Stimulated activated CD4-positive, alpha-beta T cell treated with anti-CD3 and anti-CD28 coated beads, Interleukin-1b, Interleukin-23, amount 100 ng/mL, for 1 hour (primary cell): Measurements from ENCODE around the gene OMD.
"Not testable (repeated sequence)": the region's sequence is repeated elsewhere in the genome, so short reads cannot be mapped to it uniquely, and the experiment has no call there.

Experiments
- DNase-seq, 2 donors: peaks; one replicate each; pipeline ENCODE4 v3.0.0-alpha.2; 2020; ENCODE audit warnings: low read depth in 2 of 2

The OMD gene

GRCh38 chr9:92411157-92411556 lies 13.1 kb downstream of the OMD start:
- not testable (repeated sequence) for DNase-seq

GRCh38 chr9:92408747-92409478 lies 15.4 kb downstream of the OMD start:
- DNase-seq: no peak

- DNase-seq: no peak
Observed at GRCh38 chr9:92407818-92408217, 16.5 kb downstream of the OMD start.

GRCh38 chr9:92406477-92406876 lies 17.8 kb downstream of the OMD start:
- DNase-seq: no peak

GRCh38 chr9:92405818-92406217 lies 18.5 kb downstream of the OMD start:
- no peak for DNase-seq

GRCh38 chr9:92404042-92404836 lies 20.0 kb downstream of the OMD start, which contains the start of gene OGN:
OGN (minus strand) TSS chr9:92404578; CDS start chr9:92403407, 1,171 bp downstream.
- DNase-seq: no peak

- no peak for DNase-seq
Observed at GRCh38 chr9:92402826-92403745, 21.2 kb downstream of the OMD start.

- no peak for DNase-seq
Observed at GRCh38 chr9:92402360-92402759, 21.9 kb downstream of the OMD start.

- DNase-seq: no peak
Observed at GRCh38 chr9:92397853-92398252, 26.4 kb downstream of the OMD start.

- DNase-seq: no peak
Observed at GRCh38 chr9:92395617-92396016, 28.7 kb downstream of the OMD start.

GRCh38 chr9:92393686-92394085 lies 30.6 kb downstream of the OMD start:
- DNase-seq: no peak

GRCh38 chr9:92392690-92393089 lies 31.6 kb downstream of the OMD start:
- no peak for DNase-seq

- no peak for DNase-seq
Observed at GRCh38 chr9:92385953-92386352, 38.3 kb downstream of the OMD start.

- no peak for DNase-seq
Observed at GRCh38 chr9:92385477-92385876, 38.8 kb downstream of the OMD start.

GRCh38 chr9:92385001-92385400 lies 39.3 kb downstream of the OMD start:
- DNase-seq: no peak

GRCh38 chr9:92384375-92384774 lies 39.9 kb downstream of the OMD start:
- no peak for DNase-seq

GRCh38 chr9:92381775-92382174 lies 42.5 kb downstream of the OMD start:
- DNase-seq: no peak

GRCh38 chr9:92380603-92381002 lies 43.7 kb downstream of the OMD start:
- no peak for DNase-seq

- DNase-seq: no peak
Observed at GRCh38 chr9:92378865-92379560, 45.3 kb downstream of the OMD start.

- no peak for DNase-seq
Observed at GRCh38 chr9:92377876-92378275, 46.4 kb downstream of the OMD start.

- no peak for DNase-seq
Observed at GRCh38 chr9:92373167-92373566, 51.1 kb downstream of the OMD start.
